ENCODE results near the gene CELSR1. TPM values are rescaled to one million over a fixed set of nuclear protein-coding genes. Genes with fewer than 3 reads are reported as not detected.

CELSR1 gene
- polyA plus RNA-seq, 3 donors, result 0.61 to 1.9 (median 1.2) TPM

DNA sequence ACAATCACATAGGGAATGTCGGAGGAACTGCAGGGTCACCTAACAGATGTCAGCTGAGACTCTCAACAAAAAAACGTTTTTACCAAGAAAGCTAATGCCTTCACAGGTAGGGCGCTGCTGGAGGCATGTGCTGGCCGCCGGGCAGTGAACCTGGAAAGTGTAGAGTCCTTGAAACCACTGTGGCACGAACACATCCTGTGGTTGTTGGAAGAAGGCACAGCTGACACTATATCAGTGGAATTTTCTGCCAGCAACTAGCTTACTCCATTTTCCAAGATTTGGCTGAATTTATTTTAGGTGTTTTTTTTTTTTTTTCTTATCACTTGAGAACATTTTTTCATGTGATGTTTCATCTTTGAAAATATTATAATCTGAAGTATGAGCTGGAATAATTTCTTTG, 187.7 kb downstream of the CELSR1 start:
- WGBS, 3 donors, result 32 to 81% (median 76%) methylated on average over 6 of the region's 6 CpGs
- H3K27ac ChIP-seq (ENCODE audit: low read depth, low read length), result no peak overlapping the region

DNA sequence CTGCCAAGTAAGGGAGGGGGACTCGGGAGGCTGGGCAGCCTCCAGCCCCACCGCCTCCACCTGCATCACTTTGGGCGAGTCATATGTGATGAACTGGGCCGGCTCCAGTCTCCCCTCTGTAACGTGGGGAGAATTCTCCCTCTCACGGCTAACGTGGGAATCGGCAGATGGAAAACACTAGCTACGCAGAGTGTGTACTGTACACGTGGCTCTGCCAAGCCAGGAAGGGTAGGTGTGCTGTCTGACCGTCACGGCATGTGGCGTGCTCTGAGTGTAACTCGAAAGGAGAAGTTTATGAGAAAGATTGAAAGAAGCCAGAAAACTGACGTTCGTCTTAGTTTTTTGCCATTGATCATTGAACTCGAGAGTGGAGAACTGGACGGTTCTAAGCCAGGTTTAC, 188.2 kb downstream of the CELSR1 start:
- no peak overlapping the region for H3K27ac ChIP-seq (ENCODE audit: low read depth, low read length)
- WGBS, 3 donors, result 48 to 91% (median 90%) methylated on average over 18 of the region's 18 CpGs

DNA sequence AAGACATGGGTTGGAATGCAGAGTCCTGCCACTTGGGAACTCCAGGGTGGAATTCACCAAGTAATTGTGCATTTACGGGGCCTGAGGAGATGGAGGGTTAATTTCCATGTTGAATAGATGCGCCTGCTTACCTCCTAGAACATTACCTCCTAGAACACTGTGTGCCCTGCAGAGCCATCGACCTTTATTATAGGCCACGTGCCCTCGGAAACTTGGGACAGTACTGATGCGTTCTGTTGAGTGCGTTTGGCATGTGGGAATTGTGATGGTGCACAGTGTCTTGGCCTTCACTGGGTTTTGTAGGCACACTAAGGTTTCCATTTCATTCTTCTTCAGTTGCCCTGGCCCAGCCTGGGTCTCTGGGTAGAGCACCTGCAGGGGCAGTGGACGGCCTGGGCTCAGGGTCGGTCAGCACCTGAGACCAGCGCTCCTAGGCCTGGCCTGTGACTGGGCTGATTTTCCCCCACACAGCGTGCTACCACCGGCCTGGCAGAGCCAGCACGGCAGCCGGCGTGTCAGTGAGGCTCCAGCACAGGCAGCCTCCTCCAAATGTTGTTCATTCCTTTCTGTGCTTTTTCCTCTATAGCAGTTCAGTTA, 189.2 kb downstream of the CELSR1 start:
- WGBS, 3 donors, result 88 to 96% (median 95%) methylated on average over 15 of the region's 15 CpGs
- H3K27ac ChIP-seq (ENCODE audit: low read depth, low read length), result no peak overlapping the region

DNA sequence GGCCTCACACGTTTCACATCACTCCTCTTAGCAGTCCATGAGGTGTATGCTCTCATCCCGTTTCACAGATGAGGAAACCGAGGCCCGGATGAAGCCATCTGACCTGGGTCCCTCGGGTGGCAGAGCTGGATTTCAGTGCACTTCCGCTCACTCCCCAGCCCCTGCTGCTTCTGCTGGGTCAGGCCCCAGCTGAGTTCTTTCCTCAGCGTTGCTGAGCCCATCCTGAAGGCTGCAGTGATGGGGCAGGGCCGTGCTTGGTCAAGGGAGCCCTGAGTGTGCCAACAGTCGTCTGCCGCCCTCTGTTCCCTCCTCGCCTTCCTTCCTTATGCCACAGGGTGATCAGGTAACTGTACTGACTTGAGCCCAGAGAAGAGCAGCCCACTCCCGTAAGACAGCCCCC, 189.8 kb downstream of the CELSR1 start:
- 73 to 92% (median 91%) methylated on average over 12 of the region's 12 CpGs for WGBS, 3 donors
- H3K27ac ChIP-seq (ENCODE audit: low read depth, low read length), result no peak overlapping the region

DNA sequence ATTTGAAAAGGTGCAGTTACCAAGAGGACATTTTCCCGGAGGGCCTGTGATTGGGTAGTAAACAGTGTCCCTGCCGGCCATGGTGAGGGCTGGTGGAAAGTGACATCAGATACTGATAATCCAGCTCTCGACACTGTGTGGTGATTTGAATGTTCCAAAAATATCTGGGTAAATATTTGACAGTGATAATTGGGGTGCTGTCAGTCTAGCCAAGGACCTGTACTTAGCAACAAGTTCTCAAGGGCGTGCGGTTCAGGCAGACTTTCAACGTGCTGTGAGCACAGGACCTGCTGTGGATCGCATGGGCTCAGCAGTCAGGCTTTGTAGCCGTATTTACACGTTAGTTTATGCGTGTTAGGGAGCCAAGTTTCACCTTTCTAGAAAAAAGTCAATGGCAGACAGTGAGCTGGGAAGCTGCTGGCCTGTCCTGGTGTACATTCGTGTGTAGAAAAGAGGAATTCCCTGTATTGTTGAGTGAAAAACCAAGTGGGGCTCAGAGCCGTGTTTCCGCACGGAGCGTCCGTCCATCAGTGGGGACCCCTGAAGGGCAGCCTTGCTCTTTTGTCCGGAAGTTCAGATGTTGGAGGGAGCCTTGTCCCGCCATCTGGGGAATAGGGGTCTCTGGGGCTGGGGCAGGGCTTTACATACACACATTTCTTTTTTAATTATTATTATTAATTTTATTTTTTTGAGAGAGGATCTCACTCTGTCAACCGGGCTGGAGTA, 190.6 kb downstream of the CELSR1 start:
- no peak overlapping the region for H3K27ac ChIP-seq (ENCODE audit: low read depth, low read length)
- WGBS, 3 donors, result 52 to 94% (median 90%) methylated on average over 19 of the region's 19 CpGs

DNA sequence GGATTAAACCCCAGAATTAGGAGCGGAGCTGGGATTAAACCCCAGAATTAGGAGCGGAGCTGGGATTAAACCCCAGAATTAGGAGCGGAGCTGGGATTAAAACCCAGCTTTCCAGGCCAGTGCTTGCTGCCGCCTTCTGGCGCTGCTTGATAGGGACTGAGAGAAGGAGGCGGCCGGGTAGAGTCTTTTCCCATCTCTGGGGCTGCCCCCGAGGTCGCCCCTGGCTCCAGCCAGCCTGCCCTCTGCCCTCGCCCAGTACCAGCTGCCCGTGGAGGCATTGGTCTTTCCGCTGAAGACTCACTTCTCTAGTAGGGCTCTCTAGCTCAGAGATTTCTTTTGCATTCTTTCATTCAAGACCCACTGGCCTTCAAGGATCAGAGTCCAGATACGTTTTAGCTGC, 196.7 kb downstream of the CELSR1 start:
- 83 to 95% (median 93%) methylated on average over 11 to 13 of the region's 13 CpGs for WGBS, 3 donors
- H3K27ac ChIP-seq (ENCODE audit: low read depth, low read length), result no peak overlapping the region

DNA sequence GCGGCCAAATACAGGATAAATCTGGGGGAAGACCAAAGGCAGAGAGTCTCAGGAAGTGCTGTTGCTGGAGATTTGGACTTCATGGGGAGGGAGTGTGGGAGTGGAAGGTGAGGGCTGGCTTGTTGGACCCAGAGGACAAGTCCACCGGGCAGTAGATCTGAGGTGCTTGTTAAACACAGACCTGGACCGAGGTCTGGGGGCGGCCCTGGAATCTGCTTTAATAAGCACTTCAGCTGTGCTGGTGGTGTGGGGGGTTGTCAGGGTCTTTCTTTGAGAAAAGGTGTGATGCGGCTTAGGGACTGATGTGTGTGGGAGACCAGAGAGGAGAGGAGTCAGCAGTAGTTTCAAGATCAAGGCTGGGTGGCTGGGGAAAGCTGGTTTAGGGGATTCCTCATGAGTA, 197.5 kb downstream of the CELSR1 start:
- 91 to 94% (median 92%) methylated on average over 5 of the region's 5 CpGs for WGBS, 3 donors
- no peak overlapping the region for H3K27ac ChIP-seq (ENCODE audit: low read depth, low read length)

DNA sequence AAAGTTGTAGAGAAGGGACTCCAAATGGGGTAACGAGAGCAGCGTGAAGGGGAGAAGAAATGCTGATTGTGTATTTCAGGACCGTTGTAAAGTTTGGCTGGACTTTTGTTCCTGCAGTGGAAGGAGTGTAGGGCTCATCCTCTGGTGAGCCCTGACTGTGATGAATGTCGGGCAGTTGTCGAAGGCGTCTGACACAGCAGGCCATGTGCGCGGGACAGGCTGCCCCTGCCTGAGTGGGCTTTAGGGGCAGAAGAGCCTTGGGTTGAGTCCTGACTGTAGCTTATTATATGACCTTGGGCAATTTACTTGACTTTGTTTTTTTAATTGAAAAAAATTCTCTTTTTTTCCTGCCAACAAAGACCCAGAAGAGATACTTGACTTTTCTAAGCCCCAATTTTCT, 198.8 kb downstream of the CELSR1 start:
- 88 to 95% (median 90%) methylated on average over 8 of the region's 8 CpGs for WGBS, 3 donors
- H3K27ac ChIP-seq (ENCODE audit: low read depth, low read length), result no peak overlapping the region

DNA sequence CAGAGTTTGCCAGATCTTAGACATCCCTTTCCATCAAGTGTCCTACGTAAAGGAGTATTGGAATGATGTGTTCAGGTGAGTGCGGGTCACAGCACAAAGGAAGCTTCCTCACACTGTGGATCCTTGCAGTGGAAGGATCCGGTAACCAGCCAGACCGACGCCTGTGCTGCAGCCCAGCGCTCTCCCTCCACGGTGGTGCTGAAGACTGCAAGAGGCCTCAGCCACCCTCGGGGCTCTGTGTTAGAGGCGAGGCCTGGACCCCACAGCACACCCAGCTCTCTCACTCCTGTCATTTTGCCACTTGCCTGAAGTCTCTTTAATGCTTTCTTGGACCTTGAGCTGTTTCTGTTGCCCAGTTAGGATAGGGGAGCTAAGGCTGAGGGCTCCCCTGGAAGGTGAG, 199.6 kb downstream of the CELSR1 start:
- WGBS, 3 donors, result 74 to 90% (median 90%) methylated on average over 9 of the region's 9 CpGs
- H3K27ac ChIP-seq (ENCODE audit: low read depth, low read length), result no peak overlapping the region

DNA sequence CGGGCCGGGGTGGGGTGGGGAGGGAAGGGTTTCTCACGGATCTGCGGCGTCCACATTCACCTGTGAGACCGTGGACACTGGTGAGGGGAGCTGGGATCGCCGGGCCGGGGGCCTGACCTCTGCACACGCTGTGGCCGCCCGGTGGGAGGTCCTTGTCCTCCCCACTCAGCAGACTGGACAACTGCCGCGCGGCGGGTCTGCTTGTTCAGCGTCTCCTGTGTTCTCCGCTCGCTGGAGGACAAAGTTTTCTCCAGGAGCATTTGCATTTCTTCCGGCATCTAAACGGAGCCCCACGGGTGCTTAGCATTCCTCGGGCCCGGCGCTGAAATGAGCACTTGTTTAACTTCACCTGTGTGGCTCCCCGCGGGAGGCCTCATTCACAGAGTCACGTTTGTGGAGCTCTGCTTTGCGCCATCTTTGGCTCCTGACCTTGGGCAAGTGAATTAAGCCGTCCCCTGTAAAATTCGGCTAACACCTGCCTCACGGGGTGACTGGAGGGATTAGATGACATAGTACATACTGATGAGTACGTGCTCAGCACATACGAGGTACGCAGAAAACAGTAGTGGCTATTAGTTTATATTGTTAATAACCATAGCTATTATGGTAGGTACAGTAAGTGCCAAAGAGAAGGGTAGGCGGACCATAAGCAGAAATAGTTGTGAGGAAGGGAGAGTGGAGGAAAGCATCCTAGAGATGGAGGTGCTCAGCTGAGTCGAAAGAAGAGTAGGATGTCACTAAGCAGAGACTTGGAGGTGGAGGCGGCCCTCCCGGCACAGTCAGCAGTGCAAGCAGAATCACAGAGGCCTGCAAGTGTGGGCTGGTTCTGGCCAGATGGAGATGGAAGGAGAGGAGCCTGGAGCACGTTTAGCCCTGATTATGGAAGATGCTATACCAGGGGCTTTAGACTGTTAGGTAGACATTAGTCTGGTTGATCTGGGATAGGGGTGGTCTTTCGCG, 201.0 kb downstream of the CELSR1 start:
- H3K27ac ChIP-seq (ENCODE audit: low read depth, low read length), result no peak overlapping the region
- WGBS, 3 donors, result 5 to 14% (median 13%) methylated on average over 40 to 42 of the region's 42 CpGs

DNA sequence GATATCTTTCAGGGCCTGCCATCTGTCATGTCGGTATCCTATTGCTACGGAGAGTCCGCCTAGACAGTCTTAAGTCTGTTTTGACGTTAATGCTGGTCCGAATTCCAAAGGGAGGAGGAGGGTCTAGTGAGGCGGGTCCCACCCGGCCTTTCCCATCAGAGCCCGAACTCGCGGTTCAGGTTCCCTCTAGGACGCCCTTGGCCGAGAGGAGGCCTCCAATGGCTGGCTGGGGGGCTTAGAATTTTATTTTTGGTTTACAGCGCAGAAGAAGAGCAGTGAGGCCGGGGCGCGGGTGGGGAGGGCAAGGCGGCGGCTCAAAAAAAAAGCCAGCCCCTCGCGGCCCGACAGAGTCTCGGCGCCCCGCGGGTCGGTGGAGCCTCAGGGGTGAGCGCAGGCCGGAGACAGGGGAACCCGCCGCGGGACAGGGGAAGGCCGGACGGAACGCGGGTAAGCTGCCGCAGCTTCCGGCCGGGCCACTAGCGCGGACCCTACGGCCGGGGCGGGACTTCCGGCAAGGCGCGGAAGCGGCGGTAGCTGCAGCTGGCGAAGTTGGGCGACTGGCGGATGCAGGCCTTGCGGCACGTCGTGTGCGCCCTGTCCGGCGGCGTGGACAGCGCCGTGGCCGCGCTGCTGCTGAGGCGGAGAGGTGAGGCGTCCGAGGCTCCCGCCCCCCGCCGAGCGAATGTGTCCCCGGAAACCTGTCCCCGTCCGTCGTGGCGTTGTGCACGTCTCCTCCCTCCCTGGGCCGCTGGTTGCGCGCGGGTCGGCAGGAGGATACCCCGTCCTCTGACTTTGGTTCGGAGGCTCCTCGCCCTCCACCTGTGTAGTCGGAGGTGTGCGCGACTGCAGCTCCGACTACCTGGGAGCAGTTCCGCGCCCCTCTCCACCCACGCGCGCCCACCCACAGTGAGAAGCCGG, 202.0 kb downstream of the CELSR1 start, which contains the start of gene TRMU:
Gene TRMU (plus strand): TSS at position 514 of the 918 bp plus-strand sequence. CDS start 51 bp downstream, at position 565.
- 1% methylated on average over 71 to 91 of the region's 93 CpGs for WGBS, 3 donors
- peak within 1 kb of the TSS; percentile 77 for H3K27ac ChIP-seq (ENCODE audit: low read depth, low read length)

DNA sequence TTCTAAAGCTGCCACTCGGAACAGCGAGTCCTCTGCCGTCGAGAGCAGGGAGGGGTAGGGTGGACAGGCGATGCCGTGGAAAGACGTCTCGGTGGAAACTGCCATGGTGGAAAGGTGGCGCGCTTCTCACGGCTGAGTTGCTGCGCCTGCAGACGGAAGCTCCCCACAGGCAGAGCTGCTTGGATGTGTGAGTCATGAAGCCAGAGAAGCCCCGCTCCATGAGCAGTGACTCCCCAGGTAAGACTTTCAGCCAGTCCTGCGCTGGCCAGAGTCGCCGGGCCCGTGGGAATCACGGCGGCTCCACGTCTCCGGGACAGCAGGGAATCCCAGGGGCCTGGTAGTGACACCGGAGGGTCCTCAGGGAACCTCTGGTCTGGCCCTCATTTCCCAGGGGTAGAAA, 205.9 kb downstream of the CELSR1 start:
- WGBS, 3 donors, result 95 to 97% (median 96%) methylated on average over 23 of the region's 23 CpGs
- no peak overlapping the region for H3K27ac ChIP-seq (ENCODE audit: low read depth, low read length)

DNA sequence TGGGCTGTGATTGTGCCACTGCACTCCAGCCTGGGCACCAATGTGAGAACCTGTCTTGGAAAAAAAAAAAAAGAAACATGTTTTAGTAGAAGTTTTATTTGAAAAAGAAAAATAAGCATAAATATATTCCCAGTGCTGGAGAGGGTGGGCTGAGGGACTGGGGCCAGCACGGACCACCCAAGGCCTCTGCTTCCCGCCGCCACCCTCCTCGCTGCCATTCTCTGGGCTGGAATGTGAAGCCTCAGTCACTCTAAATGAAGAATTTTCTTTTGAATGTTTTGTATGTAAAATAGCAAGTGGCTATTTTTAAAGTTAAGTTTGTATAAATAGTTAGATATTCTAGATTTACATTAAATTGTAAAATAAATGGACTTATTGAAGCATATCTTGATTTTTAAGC, 207.0 kb downstream of the CELSR1 start:
- WGBS, 3 donors, result 96 to 98% (median 97%) methylated on average over 4 of the region's 4 CpGs
- no peak overlapping the region for H3K27ac ChIP-seq (ENCODE audit: low read depth, low read length)

DNA sequence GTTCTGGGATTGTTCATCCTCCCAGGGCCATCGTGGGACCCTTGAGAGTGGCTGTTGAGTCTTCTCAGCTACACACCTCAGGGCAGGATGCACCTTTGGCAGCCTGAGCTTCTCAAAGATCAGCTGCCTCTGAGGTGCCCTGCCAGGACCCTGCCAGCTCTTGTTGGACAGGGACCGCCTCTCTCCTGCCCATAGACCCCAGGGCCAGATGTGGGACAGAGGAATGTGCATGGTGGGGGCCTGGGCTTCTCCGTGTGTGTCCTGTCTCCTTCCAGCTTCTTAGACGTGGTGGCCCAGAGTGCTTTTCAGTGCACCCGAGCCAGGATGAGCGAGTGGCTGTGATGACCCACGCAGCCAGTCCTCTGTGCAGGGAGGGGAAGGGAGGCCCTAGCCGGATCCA, 207.8 kb downstream of the CELSR1 start:
- no peak overlapping the region for H3K27ac ChIP-seq (ENCODE audit: low read depth, low read length)
- 92 to 96% (median 92%) methylated on average over 6 to 8 of the region's 8 CpGs for WGBS, 3 donors

DNA sequence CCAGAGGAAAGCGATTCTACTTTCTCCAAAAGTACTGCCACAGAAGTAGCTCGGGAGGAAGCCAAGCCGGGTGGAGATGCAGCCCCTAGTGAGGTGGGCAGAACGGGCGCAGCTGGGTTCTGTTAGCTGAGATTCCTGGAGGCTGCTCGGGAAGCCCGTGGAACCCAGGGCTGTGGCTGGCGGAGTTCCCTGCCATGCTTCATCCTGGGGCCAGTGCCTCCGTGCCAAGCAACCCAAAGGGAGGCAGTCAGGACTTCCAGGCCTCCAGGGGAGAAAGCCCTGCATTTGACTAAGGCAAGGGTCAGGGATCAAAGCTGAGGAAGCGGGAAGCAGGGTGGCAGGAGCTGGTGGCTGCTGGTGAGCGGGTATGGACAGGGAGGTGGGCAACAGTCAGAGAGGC, 208.6 kb downstream of the CELSR1 start:
- 90 to 96% (median 93%) methylated on average over 11 of the region's 11 CpGs for WGBS, 3 donors
- H3K27ac ChIP-seq (ENCODE audit: low read depth, low read length), result no peak overlapping the region

DNA sequence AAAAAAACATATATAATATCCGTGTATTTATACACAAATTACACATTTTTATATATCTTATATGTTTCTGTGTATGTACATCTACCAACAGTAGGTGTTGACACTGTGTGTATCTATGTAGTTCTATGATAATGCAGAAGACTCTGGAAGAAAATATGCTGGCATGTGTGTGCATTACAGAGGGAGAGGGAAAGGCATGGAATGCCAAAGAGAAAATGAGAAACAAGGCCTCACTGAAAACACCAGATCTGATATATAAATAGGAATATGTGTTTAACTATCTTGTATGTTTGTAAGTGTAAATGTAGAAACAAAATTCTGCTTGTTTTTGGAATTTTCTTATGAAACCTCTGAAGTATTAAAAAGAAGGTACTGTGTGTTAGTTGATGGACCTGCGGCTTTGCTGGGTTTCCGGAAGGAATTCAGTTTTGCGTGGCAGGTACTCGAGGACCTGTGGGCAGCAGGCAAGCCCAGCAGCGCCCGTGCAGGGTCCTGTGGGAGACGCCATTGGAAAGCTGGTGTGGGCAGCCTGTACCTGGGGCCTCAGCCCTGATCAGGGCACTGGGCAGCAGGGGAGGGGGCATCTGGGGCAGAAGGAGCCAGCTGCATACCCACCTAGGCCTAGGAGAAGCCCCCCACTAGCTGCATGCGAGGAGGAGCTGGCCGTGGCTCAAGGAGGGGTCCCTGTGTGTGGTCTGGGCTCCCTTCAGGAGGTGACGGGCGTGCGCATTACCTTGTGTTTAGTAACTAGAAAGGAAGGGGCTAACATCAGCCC, 209.5 kb downstream of the CELSR1 start:
- 95 to 97% (median 96%) methylated on average over 13 of the region's 13 CpGs for WGBS, 3 donors
- no peak overlapping the region for H3K27ac ChIP-seq (ENCODE audit: low read depth, low read length)

DNA sequence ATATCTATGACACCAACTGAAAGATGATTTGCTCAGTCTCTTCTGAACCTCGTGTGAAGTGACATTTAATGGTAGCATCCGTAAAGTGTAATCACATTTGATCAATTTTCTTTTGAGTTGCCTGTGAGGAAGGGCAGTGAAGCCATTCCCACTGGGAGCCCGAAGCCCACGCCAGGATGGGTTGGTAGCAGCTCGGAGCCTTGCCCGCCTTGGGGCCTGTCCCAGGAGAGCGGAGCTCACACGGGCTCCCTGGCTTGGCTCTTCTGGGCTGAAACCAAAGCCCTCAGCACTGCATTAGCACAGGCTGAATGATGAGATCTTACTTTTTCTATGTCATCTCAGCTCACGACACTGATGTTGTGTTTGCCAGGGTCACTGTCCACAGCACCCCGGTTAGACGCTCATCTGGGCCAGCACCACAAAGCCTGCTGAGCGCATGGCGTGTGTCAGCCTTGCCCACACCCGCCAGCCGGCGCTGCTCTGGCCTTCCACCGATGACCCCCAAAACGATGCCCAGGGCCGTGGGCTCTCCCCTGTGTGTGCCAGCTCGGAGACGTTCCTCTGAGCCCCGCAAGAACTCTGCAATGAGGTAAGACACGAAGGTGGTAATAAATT, 211.2 kb downstream of the CELSR1 start:
- H3K27ac ChIP-seq (ENCODE audit: low read depth, low read length), result no peak overlapping the region
- WGBS, 3 donors, result 91 to 97% (median 95%) methylated on average over 23 of the region's 23 CpGs

All from adipose tissue (tissue), 3 donors.